Urinary bladder (tissue), 4 donors: ENCODE measurements around the gene KDM5C. TPM values are rescaled to one million over a fixed set of nuclear protein-coding genes. Genes with fewer than 3 reads are reported as not detected.
"Not testable (repeated sequence)": the region's sequence is repeated elsewhere in the genome, so short reads cannot be mapped to it uniquely, and the experiment has no call there.

Source experiments
- DNase-seq: peaks from one replicate; pipeline ENCODE4 v3.0.0-alpha.2; 2015; ENCODE audit errors: extremely low spot score
- H3K27ac ChIP-seq: one replicate; pipeline ENCODE4 v1.5.1; 2013; ENCODE audit warnings: low read depth, mild to moderate bottlenecking, moderate library complexity
- H3K36me3 ChIP-seq: one replicate; pipeline ENCODE4 v1.6.1; 2013; ENCODE audit warnings: mild to moderate bottlenecking, moderate library complexity; ENCODE audit not compliant: insufficient read depth
- H3K4me1 ChIP-seq: one replicate; pipeline ENCODE4 v1.6.1; 2013; ENCODE audit warnings: mild to moderate bottlenecking, moderate library complexity; ENCODE audit not compliant: insufficient read depth
- H3K4me3 ChIP-seq: one replicate; pipeline ENCODE4 v1.5.1; 2013; ENCODE audit warnings: low read depth, low read length
- WGBS: extraction: QIAGEN DNeasy Blood & Tissue Kit; methylation state at CpG from one replicate; pipeline ENCODE4 v1.1.7; 2013; 5-methylcytosine and 5-hydroxymethylcytosine counted together
- polyA plus RNA-seq: library from polyadenylated mRNA; stranded (reverse); fragments of 200-250 nt; gene quantifications from one replicate; pipeline ENCODE4 v1.2.3, GENCODE V29; 2013
- total RNA-seq: library from RNA; depleted of rRNA; stranded (reverse); fragments of >200 nt; gene quantifications from one replicate; pipeline ENCODE4 v1.2.3, GENCODE V29; 2014
- donor health status: healthy with polysubstance abuse.
- donor health status: healthy.

KDM5C gene
- total and polyA plus RNA-seq, 2 donors, result 33.1 to 76.7 TPM

DNA sequence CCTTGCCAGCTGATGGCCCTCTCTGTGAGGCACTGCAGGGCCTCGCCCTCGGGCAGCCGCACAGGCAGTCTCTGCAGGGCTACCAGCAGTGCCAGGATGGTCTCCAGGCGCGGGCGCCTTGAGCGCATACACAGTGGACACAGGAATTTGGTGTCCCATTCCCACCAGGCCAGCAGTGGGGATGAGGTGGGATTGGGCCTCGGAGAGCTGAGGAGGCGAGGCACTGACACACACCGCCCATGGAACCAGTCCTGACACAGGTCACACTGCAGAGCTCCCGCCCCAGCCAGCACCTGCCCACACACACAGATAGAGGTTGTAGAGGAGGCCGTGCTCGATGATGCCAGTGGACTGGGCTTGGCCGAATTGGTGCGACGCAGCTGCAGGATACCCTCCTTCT, 30.7 kb downstream of the KDM5C start:
- Histone ChIP-seq H3K4me3 (no peak overlapping the region), H3K36me3 (peaks cover 15% of the 10 kb centered on the region), H3K4me1 (no peaks in the 10 kb centered on the region), H3K27ac (no peak overlapping the region)
- DNase-seq, result no peak
- 92% methylated on average over 16 of the region's 16 CpGs for WGBS

- Histone ChIP-seq H3K27ac (no peak overlapping the region), H3K36me3 (peaks cover 12% of the 10 kb centered on the region)
- WGBS, result 95% methylated on average over 16 of the region's 16 CpGs
These were observed 31.9 kb downstream of the KDM5C start for GRCh38 chrX:53193093-53193492.

DNA sequence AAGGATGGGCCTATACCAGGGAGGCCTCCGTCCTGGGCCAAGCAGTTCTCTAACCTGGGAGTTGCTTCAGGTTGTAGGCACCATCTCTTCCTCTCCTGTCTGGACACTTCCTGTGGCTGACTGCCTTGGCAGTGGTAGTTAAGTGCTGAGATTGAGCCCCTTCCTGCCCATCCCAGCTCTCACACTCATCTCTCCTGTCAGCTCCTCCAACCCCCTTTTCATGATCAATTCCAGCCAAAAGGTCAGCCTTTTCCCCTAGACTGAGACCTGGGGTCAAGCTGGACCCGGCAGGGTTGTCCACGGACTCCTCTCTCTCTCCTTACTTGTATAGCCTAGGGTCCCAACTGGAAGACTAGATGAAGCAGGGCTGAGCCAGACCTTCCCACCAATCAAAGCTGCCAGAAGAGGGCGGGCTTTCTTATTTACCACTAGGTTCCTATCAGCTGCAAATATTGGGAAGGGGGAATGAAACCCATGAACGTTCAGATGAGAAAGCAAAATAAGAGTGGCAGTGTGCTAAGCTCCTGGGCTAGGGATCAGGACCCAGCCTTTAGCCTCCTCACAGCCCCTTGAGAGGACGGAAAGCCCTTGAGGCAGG, 34.5 kb downstream of the KDM5C start:
- H3K27ac ChIP-seq, result no peak overlapping the region
- 65% methylated on average over 6 of the region's 6 CpGs for WGBS
- H3K4me3 ChIP-seq, result no peak overlapping the region
- H3K36me3 ChIP-seq, result peaks cover 12% of the 10 kb centered on the region
- no peaks in the 10 kb centered on the region for H3K4me1 ChIP-seq
- no peak for DNase-seq

More at GRCh38 chrX:53193093-53193492, 31.9 kb downstream of the KDM5C start:
- no peak for DNase-seq
- Histone ChIP-seq H3K4me3 (no peak overlapping the region), H3K4me1 (no peaks in the 10 kb centered on the region)

DNA sequence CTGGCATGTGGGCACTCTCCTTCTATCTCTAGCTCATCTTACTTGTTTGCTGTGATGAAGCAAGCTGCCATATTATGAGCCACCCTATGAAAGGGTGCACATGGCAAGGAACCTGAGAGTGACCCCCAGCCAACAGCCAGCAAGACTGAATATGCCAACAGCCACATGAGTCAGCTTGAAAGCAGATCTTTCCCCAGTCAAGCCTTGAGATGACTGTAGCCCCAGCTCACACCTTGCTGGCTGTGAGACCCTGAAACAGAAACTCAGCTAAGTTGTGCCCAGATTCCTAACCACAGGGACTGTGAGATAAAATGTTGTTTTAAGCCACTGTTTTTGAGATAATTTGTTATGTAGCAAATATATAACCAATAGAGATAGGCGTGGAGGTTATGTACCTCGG, 36.2 kb downstream of the KDM5C start:
- 88% methylated on average over 2 of the region's 2 CpGs for WGBS
- H3K4me1 ChIP-seq, result no peaks in the 10 kb centered on the region
- no peak overlapping the region for H3K27ac ChIP-seq
- H3K4me3 ChIP-seq, result no peak overlapping the region
- DNase-seq, result no peak
- H3K36me3 ChIP-seq, result peaks cover 7% of the 10 kb centered on the region

DNA sequence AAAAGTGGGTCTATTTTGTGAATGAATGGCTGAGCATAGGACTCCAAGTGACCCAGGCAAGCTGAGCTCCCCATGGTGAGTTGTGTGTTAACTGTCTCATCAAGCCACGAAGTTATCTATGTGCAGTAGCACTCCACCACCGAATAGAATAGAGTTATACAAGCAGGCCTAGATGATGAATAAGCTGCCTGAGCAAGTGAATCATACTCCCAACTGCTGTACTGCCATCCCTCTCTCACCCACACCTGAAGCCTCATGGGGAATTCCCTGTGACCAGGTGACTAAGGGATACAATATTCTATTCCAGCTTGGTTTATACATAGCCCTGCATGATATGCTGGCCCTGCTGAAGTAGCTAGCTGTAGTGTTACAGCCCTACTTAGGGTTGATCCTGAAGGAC, 38.7 kb downstream of the KDM5C start:
- Histone ChIP-seq H3K36me3 (no peaks in the 10 kb centered on the region), H3K27ac (no peak overlapping the region), H3K4me1 (no peaks in the 10 kb centered on the region), H3K4me3 (no peak overlapping the region)
- DNase-seq, result no peak
- 79% methylated on average over 2 of the region's 2 CpGs for WGBS

GRCh38 chrX:53184836-53185235, 40.2 kb downstream of the KDM5C start:
- 92% methylated on average over 2 of the region's 2 CpGs for WGBS
- Histone ChIP-seq H3K4me1 (no peaks in the 10 kb centered on the region), H3K36me3 (no peaks in the 10 kb centered on the region), H3K27ac (no peak overlapping the region), H3K4me3 (no peak overlapping the region)
- no peak for DNase-seq

DNA sequence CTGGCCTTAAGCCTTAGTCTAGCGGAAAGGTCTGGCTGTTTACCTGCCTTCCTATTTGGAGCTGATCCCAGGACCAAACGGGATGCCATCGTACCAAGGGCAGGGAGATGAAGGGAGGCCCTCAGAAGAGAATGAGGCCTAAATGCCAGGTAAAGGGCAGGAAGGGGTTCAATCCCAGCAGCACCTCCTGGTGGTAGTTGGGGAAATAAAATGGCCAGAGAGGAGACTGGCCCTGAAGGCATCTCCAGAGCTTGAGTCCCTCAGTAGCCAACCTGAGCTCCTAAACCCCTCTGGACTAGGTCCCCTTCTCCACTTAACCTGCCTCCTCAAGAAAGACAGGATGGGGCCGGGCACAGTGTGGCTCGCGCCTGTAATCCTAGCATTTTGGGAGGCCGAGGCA, 53.7 kb downstream of the KDM5C start:
- no peaks in the 10 kb centered on the region for H3K4me1 ChIP-seq
- no peaks in the 10 kb centered on the region for H3K36me3 ChIP-seq
- H3K4me3 ChIP-seq, result no peak overlapping the region
- no peak overlapping the region for H3K27ac ChIP-seq
- 97% methylated on average over 7 of the region's 7 CpGs for WGBS
- DNase-seq, result no peak

- Histone ChIP-seq H3K4me1 (no peaks in the 10 kb centered on the region), H3K4me3 (no peak overlapping the region), H3K36me3 (no peaks in the 10 kb centered on the region), H3K27ac (no peak overlapping the region)
- WGBS, result 92% methylated on average over 3 of the region's 3 CpGs
- DNase-seq, result no peak
These were observed 58.9 kb downstream of the KDM5C start for GRCh38 chrX:53166103-53166502.

- H3K36me3 ChIP-seq, H3K27ac ChIP-seq, H3K4me1 ChIP-seq, DNase-seq, H3K4me3 ChIP-seq: not testable (repeated sequence)
- 70% methylated on average over 6 of the region's 6 CpGs for WGBS
These were observed 60.4 kb downstream of the KDM5C start for GRCh38 chrX:53164566-53164965.

DNA sequence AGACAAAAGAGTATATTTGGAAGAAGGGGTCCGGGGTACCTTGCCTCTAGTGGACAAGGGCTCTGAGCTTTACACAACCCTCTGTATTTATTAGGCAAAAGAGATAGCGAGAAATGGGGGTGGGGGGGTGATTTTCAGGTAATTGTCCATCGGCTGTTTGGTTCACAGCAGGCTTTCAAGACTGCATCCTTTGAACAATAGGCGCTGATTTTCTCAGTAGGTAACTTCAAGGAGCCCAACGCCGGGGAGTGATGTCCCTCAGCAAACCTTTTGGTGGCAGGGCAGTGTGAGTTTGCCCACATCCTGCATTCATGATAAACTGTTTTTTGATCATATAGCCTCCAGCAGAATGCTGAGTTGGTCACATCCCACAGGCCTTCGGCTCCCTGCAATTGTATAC, 61.6 kb downstream of the KDM5C start:
- no peaks in the 10 kb centered on the region for H3K36me3 ChIP-seq
- DNase-seq, result no peak
- H3K4me3 ChIP-seq, result no peak overlapping the region
- WGBS, result 83% methylated on average over 7 of the region's 7 CpGs
- H3K4me1 ChIP-seq, result no peaks in the 10 kb centered on the region
- no peak overlapping the region for H3K27ac ChIP-seq

- WGBS, result 74% methylated on average over 6 of the region's 6 CpGs
- Histone ChIP-seq H3K4me3 (no peak overlapping the region), H3K36me3 (no peaks in the 10 kb centered on the region), H3K27ac (no peak overlapping the region), H3K4me1 (no peaks in the 10 kb centered on the region)
- no peak for DNase-seq
These were observed 64.6 kb downstream of the KDM5C start for GRCh38 chrX:53160297-53160983.

DNA sequence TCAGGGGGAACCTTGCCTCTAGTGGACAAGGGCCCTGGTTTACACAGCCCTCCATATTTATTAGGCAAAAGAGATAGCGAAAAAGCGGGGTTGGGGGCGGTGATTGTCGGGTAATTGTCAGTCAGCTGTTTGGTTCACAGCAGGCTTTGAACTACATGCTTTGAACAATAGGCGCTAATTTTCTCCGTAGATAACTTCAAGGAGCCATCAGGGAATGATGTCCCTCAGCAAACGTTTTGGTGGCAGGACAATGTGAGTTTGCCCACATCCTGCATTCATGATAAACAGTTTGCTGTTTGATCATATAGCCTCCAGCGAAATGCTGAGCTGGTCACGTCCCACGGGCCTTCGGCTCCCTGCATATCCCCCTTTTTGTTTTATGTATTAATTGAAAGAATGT, 65.8 kb downstream of the KDM5C start:
- H3K27ac ChIP-seq, result no peak overlapping the region
- WGBS, result 84% methylated on average over 11 of the region's 11 CpGs
- DNase-seq, result no peak
- H3K36me3 ChIP-seq, result no peaks in the 10 kb centered on the region
- H3K4me3 ChIP-seq, result no peak overlapping the region
- H3K4me1 ChIP-seq, result no peaks in the 10 kb centered on the region

GRCh38 chrX:53156207-53156596, 68.8 kb downstream of the KDM5C start:
- no peaks in the 10 kb centered on the region for H3K36me3 ChIP-seq
- H3K27ac ChIP-seq, result no peak overlapping the region
- no peak for DNase-seq
- H3K4me3 ChIP-seq, result no peak overlapping the region
- H3K4me1 ChIP-seq, result no peaks in the 10 kb centered on the region
- WGBS, result 92% methylated on average over 2 of the region's 2 CpGs

GRCh38 chrX:53155512-53156206, 69.3 kb downstream of the KDM5C start:
- no peaks in the 10 kb centered on the region for H3K4me1 ChIP-seq
- no peaks in the 10 kb centered on the region for H3K36me3 ChIP-seq
- H3K27ac ChIP-seq, result no peak overlapping the region
- 87% methylated on average over 8 of the region's 8 CpGs for WGBS
- H3K4me3 ChIP-seq, result no peak overlapping the region
- DNase-seq, result no peak
